ENCODE measurements around the gene PRDM5. TPM values are rescaled to one million over a fixed set of nuclear protein-coding genes. Genes with fewer than 3 reads are reported as not detected.

PRDM5 gene
- total and polyA plus RNA-seq, 9 of the 15 experiments (the other 6 are each of a cell fraction or from before 2014, with no cell fraction given): not detected

DNA sequence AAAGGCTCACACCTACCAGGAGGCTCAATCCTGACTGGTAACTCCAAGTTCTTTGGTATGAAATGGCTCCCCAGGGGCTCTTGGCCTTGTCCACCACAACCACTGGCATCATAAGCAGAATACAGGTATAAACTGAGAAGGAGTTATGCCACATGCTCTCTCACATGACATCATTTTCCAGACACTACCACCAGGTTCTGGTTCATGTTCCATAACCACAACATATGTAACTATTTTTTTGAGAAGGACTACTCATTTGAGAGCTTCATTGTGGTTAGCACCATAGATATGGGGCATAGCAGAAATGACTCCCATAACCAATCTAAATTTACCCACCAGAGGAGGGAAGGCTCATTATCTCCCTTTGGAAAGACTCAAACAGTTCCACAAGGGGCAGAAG is 19.6 kb downstream of the PRDM5 start:
- no peak for FAIRE-seq
- Histone ChIP-seq H3K36me3 (ENCODE audit: control insufficient read depth, insufficient read depth, low read length) (no peaks in the 10 kb centered on the region), H3K79me2 (ENCODE audit: control insufficient read depth, insufficient read depth, low read length) (no peaks in the 10 kb centered on the region), H3K4me3 (no peak overlapping the region), H3K9me3 (replicated peaks; ENCODE audit: control insufficient read depth, insufficient read depth, low read depth, low read length) (no peaks in the 10 kb centered on the region), H3K27me3 (ENCODE audit: control insufficient read depth in 2 of 2, insufficient read depth in 2 of 2, low read length in 2 of 2) (no peaks in the 10 kb centered on the region), H2AFZ (ENCODE audit: low read depth, low read length) (no peak overlapping the region), H3K4me2 (ENCODE audit: insufficient read depth, low read length) (no peak overlapping the region), H3K27ac (ENCODE audit: extremely low read depth, low read depth, low read length) (no peak overlapping the region), H3K9me1 (ENCODE audit: control insufficient read depth, insufficient read depth, low read length) (no peaks in the 10 kb centered on the region), H3K9ac (ENCODE audit: insufficient read depth in 1 of 2, low read depth in 2 of 2, low read length in 2 of 2) (no peak overlapping the region), H3K4me1 (replicated peaks in 1 of 2; ENCODE audit: control insufficient read depth in 2 of 2, insufficient read depth in 2 of 2, low read length in 2 of 2) (no peaks in the 10 kb centered on the region), H4K20me1 (replicated peaks; ENCODE audit: control insufficient read depth, insufficient read depth, low read length) (no peaks in the 10 kb centered on the region)
- ChIA-PET POLR2A (no interaction called here), CTCF (ENCODE audit: low intra/inter-chr PET ratio) (no interaction called here)
- BruUV-seq (replicated peaks): no TSS peak
- DNase-seq (ENCODE audit: extremely low read depth in 1 of 4, low spot score in 3 of 4): no peak
- no peak for TF ChIP-seq U2AF1 (optimal IDR thresholded peaks at IDR 0.05; ENCODE audit: low read depth, low read length)
- TF ChIP-seq, protein P1, sequence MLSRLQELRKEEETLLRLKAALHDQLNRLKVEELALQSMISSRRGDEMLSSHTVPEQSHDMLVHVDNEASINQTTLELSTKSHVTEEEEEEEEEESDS (CRISPR knock-in tag; IDR thresholded peaks at IDR 0.05): no peak
- TF ChIP-seq ETS2 (tag; IDR thresholded peaks at IDR 0.05; ENCODE audit: borderline replicate concordance, poor library complexity, severe bottlenecking): no peak
- no peak for TF ChIP-seq CBX3 (IDR thresholded peaks at IDR 0.05; ENCODE audit: borderline replicate concordance in 1 of 2, low read length in 2 of 2)
- intact Hi-C loops (cut with micrococcal nuclease) (no loop called here), in situ Hi-C loops (cut with MboI) (no loop called here)
- no peak for ATAC-seq

- in situ Hi-C loops (cut with MboI): no loop called here
- Histone ChIP-seq H3K27me3 (ENCODE audit: control insufficient read depth in 2 of 2, insufficient read depth in 2 of 2, low read length in 2 of 2) (no peaks in the 10 kb centered on the region), H3K4me2 (ENCODE audit: insufficient read depth, low read length) (no peak overlapping the region), H3K27ac (ENCODE audit: extremely low read depth, low read depth, low read length) (no peak overlapping the region), H3K9me3 (replicated peaks; ENCODE audit: control insufficient read depth, insufficient read depth, low read depth, low read length) (no peaks in the 10 kb centered on the region), H3K4me3 (no peak overlapping the region), H4K20me1 (replicated peaks; ENCODE audit: control insufficient read depth, insufficient read depth, low read length) (no peaks in the 10 kb centered on the region), H3K4me1 (replicated peaks in 1 of 2; ENCODE audit: control insufficient read depth in 2 of 2, insufficient read depth in 2 of 2, low read length in 2 of 2) (no peaks in the 10 kb centered on the region), H3K9me1 (ENCODE audit: control insufficient read depth, insufficient read depth, low read length) (no peaks in the 10 kb centered on the region), H3K79me2 (ENCODE audit: control insufficient read depth, insufficient read depth, low read length) (no peaks in the 10 kb centered on the region), H2AFZ (ENCODE audit: low read depth, low read length) (no peak overlapping the region), H3K36me3 (ENCODE audit: control insufficient read depth, insufficient read depth, low read length) (no peaks in the 10 kb centered on the region), H3K9ac (ENCODE audit: insufficient read depth in 1 of 2, low read depth in 2 of 2, low read length in 2 of 2) (no peak overlapping the region)
- ChIA-PET POLR2A (no interaction called here), CTCF (ENCODE audit: low intra/inter-chr PET ratio) (no interaction called here)
- no peak for DNase-seq (ENCODE audit: extremely low read depth in 1 of 4, low spot score in 3 of 4)
- intact Hi-C loops (cut with micrococcal nuclease): no loop called here
- no TSS peak for BruUV-seq (replicated peaks)
- TF ChIP-seq SMC3 (conservative IDR thresholded peaks at IDR 0.05; ENCODE audit: insufficient read depth, low read depth, low read length): no peak
- TF ChIP-seq, protein P2, sequence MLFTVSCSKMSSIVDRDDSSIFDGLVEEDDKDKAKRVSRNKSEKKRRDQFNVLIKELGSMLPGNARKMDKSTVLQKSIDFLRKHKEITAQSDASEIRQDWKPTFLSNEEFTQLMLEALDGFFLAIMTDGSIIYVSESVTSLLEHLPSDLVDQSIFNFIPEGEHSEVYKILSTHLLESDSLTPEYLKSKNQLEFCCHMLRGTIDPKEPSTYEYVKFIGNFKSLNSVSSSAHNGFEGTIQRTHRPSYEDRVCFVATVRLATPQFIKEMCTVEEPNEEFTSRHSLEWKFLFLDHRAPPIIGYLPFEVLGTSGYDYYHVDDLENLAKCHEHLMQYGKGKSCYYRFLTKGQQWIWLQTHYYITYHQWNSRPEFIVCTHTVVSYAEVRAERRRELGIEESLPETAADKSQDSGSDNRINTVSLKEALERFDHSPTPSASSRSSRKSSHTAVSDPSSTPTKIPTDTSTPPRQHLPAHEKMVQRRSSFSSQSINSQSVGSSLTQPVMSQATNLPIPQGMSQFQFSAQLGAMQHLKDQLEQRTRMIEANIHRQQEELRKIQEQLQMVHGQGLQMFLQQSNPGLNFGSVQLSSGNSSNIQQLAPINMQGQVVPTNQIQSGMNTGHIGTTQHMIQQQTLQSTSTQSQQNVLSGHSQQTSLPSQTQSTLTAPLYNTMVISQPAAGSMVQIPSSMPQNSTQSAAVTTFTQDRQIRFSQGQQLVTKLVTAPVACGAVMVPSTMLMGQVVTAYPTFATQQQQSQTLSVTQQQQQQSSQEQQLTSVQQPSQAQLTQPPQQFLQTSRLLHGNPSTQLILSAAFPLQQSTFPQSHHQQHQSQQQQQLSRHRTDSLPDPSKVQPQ (CRISPR knock-in tag; IDR thresholded peaks at IDR 0.05; ENCODE audit: borderline replicate concordance): no peak
- TF ChIP-seq ZNF384 (IDR thresholded peaks at IDR 0.05; ENCODE audit: low read depth, low read length): no peak
- no peak for TF ChIP-seq ZHX1 (conservative IDR thresholded peaks at IDR 0.05; ENCODE audit: low read length)
- no peak for TF ChIP-seq JUNB (CRISPR knock-in tag; conservative IDR thresholded peaks at IDR 0.05)
- FAIRE-seq: no peak
- no peak for ATAC-seq
- 0% methylated on average over 1 of the region's 1 CpG for WGBS (ENCODE audit: insufficient coverage, low coverage, missing lambda C conversion rate)
These were observed 20.8 kb downstream of the PRDM5 start for GRCh38 chr4:120901731-120902130.
